HuH-7 (cell line): Measurements from ENCODE around the gene TMEM174.

Experiments used
- DNase-seq: peaks from one replicate; pipeline ENCODE4 v3.0.0; 2011; ENCODE audit warnings: low spot score

TMEM174 gene

GRCh38 chr5:73154208-73155006 is 18.6 kb upstream of the TMEM174 start:
- no peak for DNase-seq

- DNase-seq = no peak
These were observed 17.4 kb upstream of the TMEM174 start for GRCh38 chr5:73155271-73156222.

GRCh38 chr5:73157414-73158303 is 15.3 kb upstream of the TMEM174 start:
- no peak for DNase-seq

- no peak for DNase-seq
These were observed 14.7 kb upstream of the TMEM174 start for GRCh38 chr5:73158313-73158712.

GRCh38 chr5:73160239-73160671 is 12.7 kb upstream of the TMEM174 start:
- no peak for DNase-seq

- no peak for DNase-seq
These were observed 2.5 kb upstream of the TMEM174 start for GRCh38 chr5:73170522-73170921.

GRCh38 chr5:73171495-73171894 is 1.5 kb upstream of the TMEM174 start:
- no peak for DNase-seq

- no peak for DNase-seq
These were observed 1.3 kb downstream of the TMEM174 start for GRCh38 chr5:73174100-73174815.

- no peak for DNase-seq
These were observed 3.3 kb downstream of the TMEM174 start for GRCh38 chr5:73176250-73176649.

- DNase-seq = no peak
These were observed 5.3 kb downstream of the TMEM174 start for GRCh38 chr5:73178265-73178664.

GRCh38 chr5:73179730-73180129 is 6.7 kb downstream of the TMEM174 start:
- no peak for DNase-seq

GRCh38 chr5:73180566-73180965 is 7.6 kb downstream of the TMEM174 start:
- DNase-seq = no peak

GRCh38 chr5:73182307-73182706 is 9.3 kb downstream of the TMEM174 start:
- no peak for DNase-seq

GRCh38 chr5:73183000-73183399 is 10.0 kb downstream of the TMEM174 start:
- DNase-seq = no peak

GRCh38 chr5:73183481-73183891 is 10.5 kb downstream of the TMEM174 start:
- DNase-seq = peak; percentile 13

GRCh38 chr5:73186976-73187375 is 14.0 kb downstream of the TMEM174 start:
- DNase-seq = no peak

- DNase-seq = no peak
These were observed 16.0 kb downstream of the TMEM174 start for GRCh38 chr5:73188764-73189531.

GRCh38 chr5:73189871-73190376 is 16.9 kb downstream of the TMEM174 start:
- no peak for DNase-seq

- no peak for DNase-seq
These were observed 19.4 kb downstream of the TMEM174 start for GRCh38 chr5:73192370-73192769.

GRCh38 chr5:73193592-73193991 is 20.6 kb downstream of the TMEM174 start:
- no peak for DNase-seq
